B cell (primary cell): Measurements from ENCODE around the gene CCR1.

Source experiments
- CTCF ChIP-seq: fragments of 200-600 bp; IDR thresholded peaks from one replicate; pipeline ENCODE4 v1.8.0; 2022; ENCODE audit warnings: antibody characterized with exemption, mild to moderate bottlenecking
- EZH2 ChIP-seq: IDR thresholded peaks from 2 replicates; pipeline ENCODE4 v1.6.1; 2012; ENCODE audit warnings: borderline replicate concordance, low read depth, mild to moderate bottlenecking, moderate library complexity, low read length; ENCODE audit not compliant: insufficient read depth, poor library complexity, severe bottlenecking

GRCh38 chr3:46192939-46193338 lies 15.2 kb downstream of the CCR1 start:
- TF ChIP-seq CTCF (no peak), EZH2 (no peak)
